SU-DHL-6 (cell line): ENCODE data around the gene ADAM19.
"Not testable (repeated sequence)": the region's sequence is repeated elsewhere in the genome, so short reads cannot be mapped to it uniquely, and the experiment has no call there.

Experiments
- H2AFZ ChIP-seq: fragments of 200-600 bp; sonication (generic); 2 replicates; pipeline ENCODE4 v1.6.1; 2014; ENCODE audit warnings: low read depth, mild to moderate bottlenecking, moderate library complexity, mixed read lengths, antibody characterized with exemption, low read length; ENCODE audit not compliant: severe bottlenecking
- H3F3A ChIP-seq: fragments of 200-600 bp; shearing (Covaris generic); 2 replicates; pipeline ENCODE4 v1.6.0; 2016; ENCODE audit warnings: antibody characterized with exemption, mild to moderate bottlenecking; ENCODE audit not compliant: insufficient read depth
- H3K27ac ChIP-seq: fragments of 200-600 bp; sonication (generic); 2 replicates; pipeline ENCODE4 v1.5.1; 2016; ENCODE audit warnings: low read depth, mild to moderate bottlenecking, low read length, moderate library complexity, mixed read lengths
- H3K27me3 ChIP-seq: fragments of 200-600 bp; sonication (generic), shearing (Covaris generic); 2 replicates; pipeline ENCODE4 v1.6.0; 2014; ENCODE audit warnings: mild to moderate bottlenecking, low read length
- H3K36me3 ChIP-seq: fragments of 200-600 bp; sonication (generic); 2 replicates; pipeline ENCODE4 v1.6.1; 2014; ENCODE audit warnings: mild to moderate bottlenecking, low read length, mixed read lengths
- H3K4me2 ChIP-seq: fragments of 300-600, 200-600 bp; shearing (Covaris generic), sonication (generic); 2 replicates; pipeline ENCODE4 v1.6.0; 2014; ENCODE audit warnings: low read length, low read depth, mild to moderate bottlenecking; ENCODE audit not compliant: poor library complexity, severe bottlenecking
- H3K4me3 ChIP-seq: fragments of 200-600 bp; sonication (generic); 2 replicates; pipeline ENCODE4 v1.5.1; 2014; ENCODE audit warnings: antibody characterized with exemption, low read length, mild to moderate bottlenecking, mixed read lengths; ENCODE audit not compliant: insufficient read depth, poor library complexity, severe bottlenecking
- H3K79me2 ChIP-seq: fragments of 200-600 bp; sonication (generic); 2 replicates; pipeline ENCODE4 v1.6.1; 2014; ENCODE audit warnings: mild to moderate bottlenecking, low read length, moderate library complexity; ENCODE audit not compliant: insufficient read depth
- H3K9ac ChIP-seq: fragments of 200-600 bp; sonication (generic); 2 replicates; pipeline ENCODE4 v1.7.0; 2014; ENCODE audit warnings: mild to moderate bottlenecking, low read length
- H3K9me2 ChIP-seq: fragments of 200-600 bp; sonication (generic); replicated peaks from 2 replicates; pipeline ENCODE4 v1.6.1; 2014; ENCODE audit warnings: low read length; ENCODE audit not compliant: insufficient read depth
- H3K9me3 ChIP-seq: fragments of 200-600 bp; sonication (generic); 2 replicates; pipeline ENCODE4 v1.6.1; 2014; ENCODE audit warnings: low read length, mixed read lengths; ENCODE audit not compliant: insufficient read depth
- H4K20me1 ChIP-seq: fragments of 200-600 bp; sonication (generic); 2 replicates; pipeline ENCODE4 v1.6.1; 2014; ENCODE audit warnings: low read depth, mild to moderate bottlenecking, antibody characterized with exemption, low read length, moderate library complexity, mixed read lengths
- CTCF ChIP-seq: fragments of 200-600 bp; sonication (generic); IDR thresholded peaks from one replicate; pipeline ENCODE4 v1.5.1; 2017; ENCODE audit warnings: antibody characterized with exemption, mild to moderate bottlenecking, low read length, moderate library complexity; ENCODE audit not compliant: insufficient read depth, poor library complexity, severe bottlenecking
- EZH2phosphoT487 ChIP-seq: fragments of 200-600 bp; sonication (generic), shearing (Covaris generic); conservative IDR thresholded peaks from 2 replicates; pipeline ENCODE4 v1.6.1; 2018; ENCODE audit warnings: mild to moderate bottlenecking, antibody characterized with exemption, low read length, moderate library complexity, mixed read lengths

ADAM19 gene

GRCh38 chr5:157431544-157432200, 143.9 kb downstream of the ADAM19 start:
- H3K4me3 ChIP-seq, result no peak overlapping the region
- H3F3A ChIP-seq, result no peaks in the 10 kb centered on the region
- no peak overlapping the region for H3K27ac ChIP-seq
- H3K4me2 ChIP-seq, result peak overlapping the region; percentile 30
- TF ChIP-seq EZH2phosphoT487 (no peak), CTCF (peak; percentile 44)
- H3K79me2 ChIP-seq, result no peaks in the 10 kb centered on the region
- 0 out of 2 replicates have a peak overlapping the region, but pooled peaks have one; percentile 6 for H3K9ac ChIP-seq
- H3K36me3 ChIP-seq, result no peaks in the 10 kb centered on the region
- no peaks in the 10 kb centered on the region for H3K9me3 ChIP-seq
- no peaks in the 10 kb centered on the region for H4K20me1 ChIP-seq
- H2AFZ ChIP-seq, result peak overlapping the region; percentile 91
- no peaks in the 10 kb centered on the region for H3K27me3 ChIP-seq
- H3K9me2 ChIP-seq, result no peaks in the 10 kb centered on the region

- not testable (repeated sequence) for H4K20me1 ChIP-seq, H3K4me2 ChIP-seq, H3K9me2 ChIP-seq, H3K9me3 ChIP-seq, H3K36me3 ChIP-seq, H3K4me3 ChIP-seq, H2AFZ ChIP-seq, H3K79me2 ChIP-seq, H3K9ac ChIP-seq, H3F3A ChIP-seq, H3K27me3 ChIP-seq, H3K27ac ChIP-seq
Observed at GRCh38 chr5:157429920-157430319, 145.7 kb downstream of the ADAM19 start.
